ENCODE measurements around the gene CCDC167.
"Not testable (repeated sequence)": the region's sequence is repeated elsewhere in the genome, so short reads cannot be mapped to it uniquely, and the experiment has no call there.

Gene CCDC167

GRCh38 chr6:37473364-37474095 lies 26.2 kb downstream of the CCDC167 start:
- no peak for DNase-seq (ENCODE audit: low spot score)

GRCh38 chr6:37467718-37468117 lies 32.0 kb downstream of the CCDC167 start:
- no peak for DNase-seq (ENCODE audit: low spot score)

GRCh38 chr6:37463110-37463509 lies 36.6 kb downstream of the CCDC167 start:
- no peak for DNase-seq (ENCODE audit: low spot score)

- DNase-seq (ENCODE audit: low spot score): no peak
These were observed 38.9 kb downstream of the CCDC167 start for GRCh38 chr6:37460805-37461204.

- no peak for DNase-seq (ENCODE audit: low spot score)
These were observed 39.5 kb downstream of the CCDC167 start for GRCh38 chr6:37459981-37460800.

- no peak for DNase-seq (ENCODE audit: low spot score)
These were observed 42.7 kb downstream of the CCDC167 start for GRCh38 chr6:37456816-37457560.

- DNase-seq (ENCODE audit: low spot score): no peak
These were observed 43.6 kb downstream of the CCDC167 start for GRCh38 chr6:37456126-37456525.

- DNase-seq (ENCODE audit: low spot score): no peak
These were observed 45.1 kb downstream of the CCDC167 start for GRCh38 chr6:37454420-37455140.

GRCh38 chr6:37452522-37452921 lies 47.2 kb downstream of the CCDC167 start:
- no peak for DNase-seq (ENCODE audit: low spot score)

- DNase-seq (ENCODE audit: low spot score): no peak
These were observed 48.1 kb downstream of the CCDC167 start for GRCh38 chr6:37451441-37452193.

- no peak for DNase-seq (ENCODE audit: low spot score)
These were observed 49.7 kb downstream of the CCDC167 start for GRCh38 chr6:37449984-37450383.

GRCh38 chr6:37443216-37443542 lies 56.5 kb downstream of the CCDC167 start:
- DNase-seq (ENCODE audit: low spot score): not testable (repeated sequence)

- no peak for DNase-seq (ENCODE audit: low spot score)
These were observed 57.1 kb downstream of the CCDC167 start for GRCh38 chr6:37442416-37443215.

- DNase-seq (ENCODE audit: low spot score): no peak
These were observed 58.0 kb downstream of the CCDC167 start for GRCh38 chr6:37441651-37442050.

GRCh38 chr6:37438930-37439329 lies 60.8 kb downstream of the CCDC167 start:
- DNase-seq (ENCODE audit: low spot score): no peak

GRCh38 chr6:37435816-37436215 lies 63.9 kb downstream of the CCDC167 start:
- no peak for DNase-seq (ENCODE audit: low spot score)

- no peak for DNase-seq (ENCODE audit: low spot score)
These were observed 64.3 kb downstream of the CCDC167 start for GRCh38 chr6:37435373-37435772.

- DNase-seq (ENCODE audit: low spot score): peak; percentile 1
These were observed 65.9 kb downstream of the CCDC167 start for GRCh38 chr6:37433657-37434271.
